Measurements from ENCODE around the gene IRF2BP1.

- TF ChIP-seq TAF1 (IDR thresholded peaks at IDR 0.05; ENCODE audit: borderline replicate concordance, insufficient read depth, low read length) (no peak), POLR2AphosphoS5 (IDR thresholded peaks at IDR 0.05; ENCODE audit: low read depth, low read length) (no peak), SIN3A (IDR thresholded peaks at IDR 0.05; ENCODE audit: borderline replicate concordance, insufficient read depth, low read length) (no peak)
These were observed 32.8 kb upstream of the IRF2BP1 start for GRCh38 chr19:45918721-45919120.
